ENCODE measurements around the gene CTSC.
A peak's percentile ranks its signal among the peaks of the same experiment; 100 is the strongest.
"Not testable (repeated sequence)": the region's sequence is repeated elsewhere in the genome, so short reads cannot be mapped to it uniquely, and the experiment has no call there.

CTSC gene

DNA sequence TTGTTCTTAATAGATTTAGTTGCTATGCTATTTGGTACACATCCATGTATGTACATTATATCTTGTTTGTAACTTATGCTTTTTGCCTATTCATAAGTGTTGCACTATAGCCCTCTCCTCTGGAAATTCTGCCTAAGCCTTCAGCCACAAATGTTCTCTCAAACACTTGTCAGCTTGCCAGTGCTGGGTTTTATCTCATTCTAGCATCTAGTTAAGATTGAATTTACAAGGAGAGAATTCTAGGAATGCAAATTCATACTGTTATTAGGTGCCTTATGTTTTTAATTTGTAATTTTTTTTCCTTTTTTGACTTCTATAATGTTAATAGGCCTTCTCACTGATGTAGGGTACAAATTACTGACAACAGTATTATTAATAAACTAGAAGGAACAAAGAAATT lies 14.6 kb upstream of the CTSC start:
- no peak for DNase-seq (ENCODE audit: low read depth in 2 of 2)

DNA sequence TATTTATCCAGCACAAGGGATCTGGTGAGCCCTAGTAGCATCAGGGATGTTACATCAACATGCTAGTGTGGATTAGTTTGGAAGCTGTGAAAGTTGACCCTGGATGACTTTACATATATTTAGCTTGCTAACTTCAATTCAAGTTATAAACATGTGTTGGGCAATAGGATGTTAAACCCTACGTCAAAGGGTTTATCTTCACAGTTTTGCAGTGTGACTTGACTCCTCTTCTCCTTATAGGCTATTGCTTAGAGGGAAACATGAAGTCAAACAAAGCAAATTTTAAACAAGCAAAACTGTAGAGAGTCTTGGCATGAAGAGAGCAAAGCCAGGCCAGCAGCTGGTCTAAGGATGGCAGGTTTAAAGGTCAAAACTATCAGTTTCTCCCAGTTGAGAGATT lies 11.3 kb upstream of the CTSC start:
- DNase-seq (ENCODE audit: low read depth in 2 of 2) = no peak

DNA sequence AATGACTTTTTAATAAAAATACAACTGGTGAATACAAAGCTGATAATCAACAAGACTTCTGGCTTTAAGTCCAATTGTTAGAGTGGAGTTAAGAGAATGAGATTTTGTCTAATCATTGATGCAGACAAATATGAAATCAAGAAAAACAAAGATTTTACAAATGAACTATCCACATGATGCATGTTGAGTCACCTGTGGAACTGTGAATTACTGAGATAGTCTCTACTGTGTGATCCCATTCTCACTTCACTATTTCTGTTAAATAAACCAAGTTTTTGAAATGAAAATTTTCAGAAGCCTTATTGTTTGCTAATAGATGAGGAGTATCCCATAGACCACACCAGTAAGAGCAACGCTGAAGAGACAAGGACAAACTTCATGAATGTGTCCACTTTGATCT lies 8.4 kb upstream of the CTSC start:
- no peak for DNase-seq (ENCODE audit: low read depth in 2 of 2)

DNA sequence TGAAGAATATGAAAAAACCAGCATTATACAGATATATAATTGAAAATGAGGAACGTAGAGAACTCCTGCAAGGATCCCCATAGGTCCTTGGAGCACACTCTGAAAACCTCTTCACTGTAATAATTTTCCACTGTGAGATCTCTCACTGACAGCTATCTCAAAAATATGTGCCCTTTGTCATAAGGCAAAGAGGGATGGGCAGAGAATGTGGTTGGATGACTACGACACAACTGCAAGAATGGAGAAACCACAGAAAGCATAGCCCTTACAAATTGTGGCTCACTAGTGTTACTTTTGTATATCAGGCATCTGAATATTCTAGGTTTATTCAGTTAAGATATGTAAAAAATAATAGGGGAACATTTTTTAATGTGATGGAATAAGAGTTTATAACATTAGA lies 7.9 kb upstream of the CTSC start:
- no peak for DNase-seq (ENCODE audit: low read depth in 2 of 2)

DNA sequence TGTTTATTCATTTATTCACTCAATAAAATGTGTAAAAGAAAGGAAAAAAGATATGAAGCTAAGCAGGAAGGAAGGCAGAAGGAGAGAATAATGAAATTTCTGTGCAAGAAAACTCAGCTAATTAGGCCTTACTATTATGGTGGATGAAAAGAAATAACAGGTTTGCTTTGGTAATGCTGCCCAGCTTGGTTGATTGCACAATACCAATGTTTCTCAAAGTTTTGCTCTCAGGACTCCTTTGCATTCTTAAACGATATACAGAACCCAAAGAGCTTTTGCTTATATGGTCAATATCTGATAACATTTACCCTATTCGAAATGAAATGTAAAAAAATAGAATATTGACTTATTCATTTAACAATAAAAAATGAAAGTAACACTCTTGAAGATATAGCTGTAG lies 7.3 kb upstream of the CTSC start:
- DNase-seq (ENCODE audit: low read depth in 2 of 2) = no peak

DNA sequence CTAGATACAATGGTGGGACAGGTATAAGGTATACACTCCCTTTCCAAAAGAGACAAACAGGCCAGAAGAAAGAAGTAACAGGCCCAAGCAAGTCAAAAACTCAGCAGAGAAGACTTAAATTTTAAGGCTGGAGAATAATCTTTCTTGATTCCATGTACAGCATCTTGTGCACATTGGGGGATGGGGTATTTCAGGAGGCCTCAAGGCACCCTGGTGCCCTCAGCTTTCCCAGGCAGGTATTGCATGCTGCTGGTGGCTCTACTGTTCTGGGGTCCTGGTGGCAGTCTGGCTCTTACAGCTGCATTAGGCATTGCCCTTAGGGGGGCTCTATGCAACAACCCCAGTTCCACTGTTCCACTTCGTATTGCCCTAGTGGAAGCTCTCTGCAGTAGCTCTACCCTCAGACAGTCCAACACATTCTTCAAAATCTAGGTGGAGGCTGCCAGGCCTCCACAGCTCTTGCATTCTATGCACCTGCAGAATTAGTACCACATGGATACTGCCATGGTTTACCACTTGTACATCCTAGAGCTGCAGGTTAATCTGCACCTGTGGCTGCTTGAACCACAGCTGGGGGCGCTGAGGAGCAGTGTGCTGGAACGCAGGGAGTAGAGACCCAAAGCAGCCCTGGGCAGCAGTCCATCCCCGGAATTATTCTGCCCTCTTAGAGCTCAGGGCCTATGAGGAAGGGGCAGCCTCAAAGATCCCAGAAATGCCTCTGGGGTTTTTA lies 4.2 kb upstream of the CTSC start:
- DNase-seq (ENCODE audit: low read depth in 2 of 2) = no peak

DNA sequence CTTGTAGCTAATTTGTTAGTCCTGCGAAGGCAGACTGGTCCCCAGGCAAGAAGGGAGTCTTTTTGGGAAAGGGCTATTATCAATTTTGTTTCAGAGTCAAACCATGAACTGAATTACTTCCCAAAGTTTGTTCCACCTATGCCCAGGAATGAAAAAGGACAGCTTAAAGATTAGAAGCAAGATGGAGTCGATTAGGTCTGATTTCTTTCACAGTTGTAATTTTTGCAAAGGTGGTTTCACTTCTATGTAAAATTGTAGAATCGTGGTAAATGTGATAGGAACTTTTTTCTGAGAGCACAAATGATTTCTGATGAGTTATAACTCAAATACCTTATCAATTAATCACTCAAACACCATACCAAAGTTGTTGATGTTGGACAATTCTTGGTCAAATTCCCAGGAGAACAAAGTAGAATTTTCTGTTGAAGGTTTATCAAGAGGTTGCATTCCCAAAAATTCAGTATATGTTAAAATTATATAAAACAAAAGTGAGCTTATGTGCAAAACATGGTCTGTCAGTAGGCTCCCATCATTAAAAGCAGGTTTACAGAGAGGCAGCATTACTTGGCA lies 2.9 kb upstream of the CTSC start:
- DNase-seq (ENCODE audit: low read depth in 2 of 2) = no peak

DNA sequence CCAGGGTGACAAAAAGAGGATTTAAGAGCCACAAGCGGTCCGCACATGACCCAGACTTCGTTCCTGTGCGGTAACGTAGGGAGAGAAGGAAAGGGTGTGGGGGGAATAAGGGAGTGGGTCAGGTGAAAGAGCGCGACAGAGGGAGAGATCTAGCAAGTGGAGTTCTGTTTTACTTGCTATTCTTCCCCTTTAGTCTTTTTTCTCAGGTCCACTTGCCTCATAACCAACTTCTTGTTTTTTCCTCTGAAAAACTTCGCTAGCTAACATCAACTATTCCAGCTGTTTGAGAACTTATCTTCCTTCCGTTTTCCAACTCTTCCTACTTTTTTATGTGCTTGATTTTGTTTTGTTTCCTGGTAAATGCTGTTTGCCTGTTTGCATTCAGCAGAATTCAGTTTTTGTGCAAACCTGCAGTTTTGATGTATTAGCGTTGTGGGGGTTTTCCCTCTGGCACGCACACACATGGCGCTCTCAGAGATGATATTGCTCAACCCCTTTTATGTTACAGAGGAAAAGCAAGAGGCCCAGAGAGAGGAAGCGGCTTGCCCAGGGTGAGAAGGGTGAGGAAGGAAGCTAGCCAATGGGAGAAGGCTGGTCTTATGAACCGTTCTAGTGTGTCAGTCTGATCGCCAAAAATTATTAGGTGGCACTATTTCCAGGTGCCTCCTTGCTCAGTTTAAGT lies 592 bp upstream of the CTSC start:
- peak in 1 of 2 donors; percentile 39 for DNase-seq (ENCODE audit: low read depth in 2 of 2)

DNA sequence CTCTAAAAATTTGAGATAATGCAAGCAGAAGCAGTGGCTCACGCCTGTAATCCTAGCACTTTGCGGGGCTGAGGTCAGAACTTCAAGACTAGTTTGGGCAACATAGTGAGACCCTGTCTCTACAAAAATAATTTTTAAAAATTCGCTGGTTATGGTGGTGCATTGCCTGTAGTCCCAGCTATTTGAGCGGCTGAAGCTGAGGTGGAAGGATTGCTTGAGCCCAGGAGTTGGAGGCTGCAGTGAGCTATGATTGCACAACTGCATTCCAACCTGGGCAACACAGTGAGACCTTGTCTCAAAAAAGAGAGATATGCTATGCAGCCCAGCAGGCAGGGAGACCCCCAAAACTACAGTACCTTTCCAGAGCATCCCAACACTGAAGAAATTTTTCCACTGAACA lies 2.3 kb downstream of the CTSC start:
- DNase-seq (ENCODE audit: low read depth in 2 of 2) = no peak

DNA sequence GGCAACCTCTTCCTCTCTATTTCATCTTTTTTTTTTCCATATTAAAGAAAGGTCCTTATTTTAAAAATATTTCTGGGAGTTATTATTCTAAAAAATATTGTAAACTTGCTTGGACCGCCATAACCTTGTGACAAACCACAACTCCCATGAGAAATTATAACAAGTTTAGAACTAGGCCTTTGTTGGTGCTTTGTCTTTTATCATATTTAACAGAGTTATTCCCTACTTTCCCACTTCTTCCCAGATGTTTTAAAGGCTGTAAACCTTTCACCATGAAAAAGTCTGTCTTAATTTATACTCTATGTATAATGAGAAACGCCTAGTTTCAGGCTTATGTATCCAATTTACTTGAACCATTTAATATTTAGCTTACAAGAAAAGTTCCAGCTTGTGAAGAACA lies 3.7 kb downstream of the CTSC start:
- no peak for DNase-seq (ENCODE audit: low read depth in 2 of 2)

DNA sequence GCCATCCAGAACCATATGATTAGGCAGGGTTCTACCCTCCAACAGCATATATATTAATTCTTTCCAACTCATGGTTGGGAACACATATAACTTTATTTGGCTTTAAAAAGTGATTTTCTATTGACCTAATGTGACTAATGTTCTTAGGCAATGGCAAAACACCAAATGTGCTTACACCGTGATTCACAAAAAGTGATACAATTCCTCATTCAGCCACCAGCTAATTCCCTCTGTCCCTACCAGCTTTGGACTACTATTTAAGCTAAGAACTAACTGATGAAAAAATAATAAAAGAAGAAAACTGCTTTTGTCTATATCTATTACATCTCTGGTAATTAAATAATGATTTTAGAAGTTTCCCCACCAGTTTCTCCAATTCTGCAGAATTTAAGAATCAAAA lies 4.7 kb downstream of the CTSC start:
- no peak for DNase-seq (ENCODE audit: low read depth in 2 of 2)

DNA sequence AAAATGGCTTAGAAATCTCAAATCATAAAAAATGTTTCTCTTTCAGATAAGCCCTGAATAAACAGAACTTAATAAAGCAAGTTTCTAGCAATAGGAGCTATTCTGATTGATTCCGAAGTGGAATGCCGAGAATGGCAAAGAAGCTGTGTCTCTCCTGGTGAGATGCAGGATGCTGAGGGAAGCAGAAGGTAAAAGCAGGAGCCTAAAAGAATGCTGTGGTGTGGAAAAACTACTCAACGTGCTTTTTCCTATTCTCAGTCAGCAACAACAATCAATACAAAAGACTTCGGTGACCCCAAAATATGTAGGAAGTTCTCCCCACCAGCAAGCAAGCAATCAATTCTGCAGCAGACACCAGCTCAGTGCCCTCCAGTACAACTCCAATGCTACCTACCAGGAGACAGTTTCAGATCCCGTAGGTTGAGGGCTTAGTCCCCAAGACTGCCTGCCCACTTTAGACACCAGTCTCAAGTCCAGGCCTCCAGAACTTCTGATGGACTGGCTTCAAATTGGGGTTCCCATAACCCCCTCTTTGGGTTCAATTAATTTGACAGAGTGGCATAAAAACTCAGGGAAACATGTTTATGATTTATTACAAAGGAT lies 6.6 kb downstream of the CTSC start:
- DNase-seq (ENCODE audit: low read depth in 2 of 2) = no peak

DNA sequence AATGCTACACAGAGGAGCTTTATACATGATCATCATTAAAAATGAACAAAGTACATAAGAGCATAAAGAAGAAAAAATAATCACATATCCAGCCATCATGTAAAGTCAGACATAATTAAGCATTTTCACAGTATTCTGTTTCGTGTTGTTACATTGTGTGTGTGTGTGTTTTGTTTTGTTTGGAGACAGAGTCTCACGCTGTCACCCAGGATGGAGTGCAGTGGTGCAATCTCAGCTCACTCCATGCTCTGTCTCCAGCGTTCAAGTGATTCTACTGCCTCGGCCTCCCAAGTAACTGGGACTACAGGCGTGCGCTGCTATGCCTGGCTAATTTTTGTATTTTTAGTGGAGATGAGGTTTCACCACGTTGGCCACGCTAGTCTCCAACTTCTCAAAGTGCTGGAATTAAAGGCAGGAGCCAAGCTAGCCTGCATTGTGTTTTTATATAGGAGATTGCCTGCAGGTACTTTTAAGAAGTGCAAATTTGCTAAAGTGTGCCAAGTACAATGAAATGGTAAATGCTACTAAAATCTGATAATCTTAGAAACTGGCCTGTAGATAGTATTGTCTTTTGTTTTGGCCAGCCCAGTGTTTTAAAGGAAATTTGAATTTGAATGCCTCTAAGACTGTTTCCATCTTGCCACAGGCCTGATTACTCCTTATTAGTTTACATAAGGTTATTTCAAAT lies 7.8 kb downstream of the CTSC start:
- DNase-seq (ENCODE audit: low read depth in 2 of 2) = no peak

DNA sequence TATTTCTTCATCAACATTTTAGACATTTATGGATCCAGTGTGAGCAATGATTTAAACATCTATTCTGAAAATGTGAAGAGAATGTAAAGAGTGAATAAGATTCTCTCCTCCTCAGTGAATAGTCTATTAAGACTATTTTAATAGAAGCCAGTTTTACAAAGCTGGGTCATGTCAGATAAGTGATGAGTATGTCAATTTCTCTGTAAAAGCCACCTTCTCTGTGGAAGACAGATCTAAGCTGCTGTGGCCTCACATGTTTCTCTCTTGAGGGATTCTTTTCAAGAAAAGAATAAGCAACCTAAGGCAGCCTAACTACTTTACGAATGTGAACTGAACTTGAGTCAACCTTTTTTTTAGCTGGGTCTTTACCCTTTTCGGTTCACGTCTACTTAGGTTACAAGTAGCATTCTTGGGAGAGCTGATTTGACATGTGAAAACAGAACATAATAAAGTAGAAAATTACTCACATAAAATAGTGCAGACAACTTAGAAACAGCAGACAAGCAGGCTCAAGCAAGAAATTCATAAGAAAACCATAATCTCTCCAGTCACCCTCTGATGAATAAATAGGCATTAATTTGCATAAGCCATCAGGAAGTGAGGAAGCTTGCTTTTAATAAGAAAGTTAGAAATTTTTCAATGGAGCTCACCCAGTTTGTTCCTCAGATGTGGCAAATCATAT lies 9.9 kb downstream of the CTSC start:
- DNase-seq (ENCODE audit: low read depth in 2 of 2) = no peak

DNA sequence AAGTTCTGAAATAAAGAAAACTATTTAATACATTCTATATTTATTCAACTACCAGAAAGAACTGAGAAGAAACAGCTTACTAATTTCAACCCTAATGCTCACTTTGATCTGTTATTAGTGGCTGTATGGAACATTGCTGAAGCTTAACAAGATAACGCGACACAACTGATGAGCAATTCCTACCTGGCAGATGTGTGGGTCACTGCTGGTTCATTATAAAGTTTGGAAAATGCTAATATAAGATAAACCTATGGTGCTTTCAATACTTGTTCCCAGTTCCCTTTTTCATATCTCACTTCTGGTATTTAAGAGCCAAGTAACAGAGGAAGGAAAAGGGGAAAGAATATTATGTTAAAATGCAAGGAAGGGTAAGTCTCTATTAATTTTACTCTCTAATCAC lies 10.5 kb downstream of the CTSC start:
- no peak for DNase-seq (ENCODE audit: low read depth in 2 of 2)

DNA sequence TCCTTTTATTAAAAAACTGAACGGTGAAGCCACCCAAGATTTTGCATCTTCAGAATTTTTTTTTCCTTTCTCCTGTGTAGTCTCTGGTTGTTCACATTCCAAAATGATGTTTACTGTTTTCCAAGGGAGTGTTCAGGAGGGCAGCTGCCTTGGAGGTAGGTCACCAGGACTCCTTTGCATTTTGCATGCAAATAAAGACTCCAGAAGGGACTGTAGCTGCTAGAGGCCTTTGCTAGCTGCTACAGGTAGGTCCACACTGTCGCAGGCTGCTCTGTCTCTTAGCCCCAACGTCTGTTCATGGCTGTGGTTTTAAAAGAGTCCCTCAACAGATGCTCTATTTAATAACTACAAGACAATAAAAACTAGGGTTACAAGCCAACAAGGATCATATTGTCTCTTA lies 11.4 kb downstream of the CTSC start:
- no peak for DNase-seq (ENCODE audit: low read depth in 2 of 2)

DNA sequence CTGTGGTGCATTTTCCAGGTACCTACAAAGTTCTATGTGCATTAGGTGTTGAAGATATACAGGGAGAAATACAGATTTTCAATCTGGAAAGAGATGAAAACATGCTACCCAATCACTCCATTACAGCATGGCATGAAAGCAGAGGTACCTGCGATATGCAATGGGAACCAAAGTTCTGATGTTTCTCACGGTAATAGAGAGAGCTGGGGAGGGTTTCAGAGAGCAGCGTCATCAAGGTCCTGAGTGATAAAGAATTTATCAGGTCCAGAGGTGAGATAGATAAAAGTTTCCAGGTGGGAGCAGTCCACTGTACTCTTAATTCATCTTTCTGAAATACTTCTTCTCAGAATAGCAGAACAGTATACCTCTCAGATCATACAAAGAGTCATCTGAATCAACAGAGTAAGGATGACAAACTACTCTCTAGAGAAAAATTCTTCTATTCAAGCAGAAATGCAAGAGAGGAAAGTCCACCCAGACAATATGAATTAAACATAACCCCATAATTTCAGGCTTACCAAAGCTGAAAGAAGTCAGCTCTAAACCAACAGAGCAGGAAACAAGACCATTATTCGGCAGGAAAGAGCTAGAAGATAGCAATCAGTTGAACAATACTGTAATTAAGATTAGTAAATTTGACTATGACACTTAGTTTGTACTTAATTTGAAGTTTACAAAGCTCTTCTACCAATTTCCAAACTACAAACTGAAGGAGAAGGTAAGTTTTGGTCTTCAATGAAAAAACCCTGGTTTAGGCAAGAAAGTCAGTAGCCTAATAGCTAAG lies 12.8 kb downstream of the CTSC start:
- DNase-seq (ENCODE audit: low read depth in 2 of 2) = no peak

DNA sequence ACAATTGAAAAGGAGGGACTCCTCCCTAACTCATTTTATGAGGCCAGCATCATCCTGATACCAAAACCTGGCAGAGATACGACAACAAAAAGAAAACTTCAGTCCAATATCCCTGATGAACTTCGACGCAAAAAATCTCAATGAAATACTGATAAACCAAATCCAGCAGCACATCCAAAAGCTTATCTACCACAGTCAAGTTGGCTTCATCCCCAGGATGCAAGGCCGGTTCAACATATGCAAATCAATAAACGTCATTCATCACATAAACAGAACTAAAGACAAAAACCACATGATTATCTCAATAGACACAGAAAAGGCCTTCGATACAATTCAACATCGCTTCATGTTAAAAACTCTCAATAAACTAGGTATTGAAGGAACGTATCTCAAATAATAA lies 14.7 kb downstream of the CTSC start:
- DNase-seq (ENCODE audit: low read depth in 2 of 2) = not testable (repeated sequence)

DNA sequence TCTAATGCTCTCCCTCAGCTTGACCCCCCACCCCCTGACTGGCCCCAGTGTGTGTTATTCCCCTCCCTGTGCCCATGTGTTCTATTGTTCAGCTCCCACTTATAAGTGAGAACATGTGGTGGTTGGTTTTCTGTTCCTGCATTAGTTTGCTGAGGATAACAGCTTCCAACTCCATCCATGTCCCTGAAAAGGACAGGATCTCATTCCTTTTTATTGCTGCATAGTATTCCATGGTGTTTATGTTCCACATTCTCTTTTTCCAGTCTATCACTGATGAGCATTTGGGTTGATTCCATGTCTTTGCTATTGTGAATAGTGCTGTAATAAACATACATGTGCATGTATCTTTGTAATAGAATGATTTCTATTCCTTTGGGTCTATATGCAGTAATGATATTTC lies 16.1 kb downstream of the CTSC start:
- not testable (repeated sequence) for DNase-seq (ENCODE audit: low read depth in 2 of 2)

DNA sequence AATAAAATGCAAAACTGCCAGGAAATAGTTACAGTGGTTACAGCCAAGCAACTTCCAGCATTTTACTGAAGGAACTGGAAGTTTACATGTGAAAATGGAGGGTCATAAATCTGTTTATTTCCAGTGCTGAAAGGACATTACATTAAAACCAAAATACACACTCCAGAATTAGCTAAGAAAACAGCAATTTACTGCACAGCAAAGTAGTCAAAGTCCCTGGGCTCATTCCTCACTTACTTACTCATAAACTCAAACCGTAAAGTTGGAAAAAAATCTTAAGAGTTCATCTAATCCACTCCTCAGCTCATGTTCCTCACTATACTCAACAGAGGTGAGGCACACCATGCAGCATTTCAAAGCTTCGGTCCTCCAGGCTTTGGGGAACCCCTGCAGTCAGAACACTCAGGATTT lies 17.4 kb downstream of the CTSC start:
- DNase-seq (ENCODE audit: low read depth in 2 of 2) = no peak

DNA sequence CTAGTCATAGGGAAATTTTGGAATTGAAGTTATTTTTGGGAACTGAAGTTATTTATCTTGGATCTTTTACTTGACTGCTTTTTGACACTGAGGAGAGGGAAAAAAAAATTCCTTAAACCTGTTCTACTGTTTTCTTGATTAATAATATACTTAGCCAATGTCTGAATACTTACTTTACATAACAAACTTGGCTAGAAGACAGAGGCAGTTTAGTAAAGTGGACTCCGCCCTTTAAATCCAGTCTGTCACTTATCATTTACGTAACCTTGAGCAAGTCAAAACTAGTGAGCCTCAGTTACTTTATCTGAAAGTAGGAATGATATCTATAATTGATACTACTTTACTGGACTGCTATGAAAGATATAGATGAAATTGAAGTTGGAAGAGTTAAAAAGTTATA lies 19.5 kb downstream of the CTSC start:
- DNase-seq (ENCODE audit: low read depth in 2 of 2) = no peak

All from stimulated activated CD8-positive, alpha-beta memory T cell treated with anti-CD3 and anti-CD28 coated beads, Interleukin-2, amount 100 ng/mL, for 48 hours (primary cell).